ENCODE measurements around the gene CELSR2.
"Not testable (repeated sequence)": the region's sequence is repeated elsewhere in the genome, so short reads cannot be mapped to it uniquely, and the experiment has no call there.

The CELSR2 gene

GRCh38 chr1:109277434-109278204 lies 28.3 kb downstream of the CELSR2 start:
- DNase-seq (ENCODE audit: low spot score) (peak; percentile 85), FAIRE-seq (peak; percentile 59)

GRCh38 chr1:109279615-109280278 lies 30.4 kb downstream of the CELSR2 start:
- FAIRE-seq (no peak), DNase-seq (ENCODE audit: low spot score) (no peak)

- FAIRE-seq (no peak), DNase-seq (ENCODE audit: low spot score) (no peak)
Observed at GRCh38 chr1:109280862-109281261, 31.5 kb downstream of the CELSR2 start.

GRCh38 chr1:109281680-109282496 lies 32.5 kb downstream of the CELSR2 start:
- DNase-seq (ENCODE audit: low spot score) (no peak), FAIRE-seq (no peak)

GRCh38 chr1:109282497-109282951 lies 33.2 kb downstream of the CELSR2 start:
- no peak for DNase-seq (ENCODE audit: low spot score)
- no peak for FAIRE-seq

- peak; percentile 75 for FAIRE-seq
Observed at GRCh38 chr1:109282952-109283747, 33.8 kb downstream of the CELSR2 start, which contains the start of gene PSRC1. TSS of gene PSRC1 (minus strand) at chr1:109283145.

GRCh38 chr1:109283748-109284600 lies 34.6 kb downstream of the CELSR2 start:
- no peak for DNase-seq (ENCODE audit: low spot score)
- FAIRE-seq, result no peak

More at GRCh38 chr1:109282952-109283747, 33.8 kb downstream of the CELSR2 start, which contains the start of gene PSRC1:
- peak; percentile 99 for DNase-seq (ENCODE audit: low spot score)

GRCh38 chr1:109286762-109287161 lies 37.4 kb downstream of the CELSR2 start:
- not testable (repeated sequence) for FAIRE-seq; DNase-seq (ENCODE audit: low spot score)

GRCh38 chr1:109290137-109290536 lies 40.8 kb downstream of the CELSR2 start:
- FAIRE-seq, result no peak
- DNase-seq (ENCODE audit: low spot score), result no peak

GRCh38 chr1:109290998-109291397 lies 41.7 kb downstream of the CELSR2 start:
- no peak for FAIRE-seq
- DNase-seq (ENCODE audit: low spot score), result no peak

GRCh38 chr1:109292364-109292763 lies 43.0 kb downstream of the CELSR2 start:
- FAIRE-seq (no peak), DNase-seq (ENCODE audit: low spot score) (no peak)

GRCh38 chr1:109293026-109293425 lies 43.7 kb downstream of the CELSR2 start:
- DNase-seq (ENCODE audit: low spot score) (no peak), FAIRE-seq (no peak)

GRCh38 chr1:109294481-109294880 lies 45.1 kb downstream of the CELSR2 start:
- DNase-seq (ENCODE audit: low spot score) (no peak), FAIRE-seq (no peak)

GRCh38 chr1:109295712-109296415 lies 46.5 kb downstream of the CELSR2 start:
- FAIRE-seq (no peak), DNase-seq (ENCODE audit: low spot score) (no peak)

GRCh38 chr1:109296782-109297181 lies 47.4 kb downstream of the CELSR2 start:
- FAIRE-seq, result no peak
- DNase-seq (ENCODE audit: low spot score), result no peak

- FAIRE-seq, result peak; percentile 82
- peak; percentile 70 for DNase-seq (ENCODE audit: low spot score)
Observed at GRCh38 chr1:109298666-109299557, 49.6 kb downstream of the CELSR2 start.

GRCh38 chr1:109299558-109300343 lies 50.4 kb downstream of the CELSR2 start:
- FAIRE-seq (no peak), DNase-seq (ENCODE audit: low spot score) (peak; percentile 70)
